ENCODE measurements around the gene PRKAG2.

- peak in 1 of 3 donors; percentile 35 for TF ChIP-seq POLR2AphosphoS5 (IDR thresholded peaks at IDR 0.05)
- no peak for TF ChIP-seq CTCF (IDR thresholded peaks at IDR 0.05)
- TF ChIP-seq POLR2A (IDR thresholded peaks at IDR 0.05) = no peak
Observed at GRCh38 chr7:151851145-151851751, 25.7 kb downstream of the PRKAG2 start.

Data from breast epithelium (tissue), 3 donors.